WERI-Rb-1 (cell line): ENCODE measurements around the gene SNCAIP.

ENCODE experiments used
- DNase-seq: peaks from one replicate; pipeline ENCODE4 v3.0.0-alpha.2; 2020
- H3K27ac ChIP-seq: fragments of 250-450 bp; sonication (Bioruptor Pico); 2 replicates; pipeline ENCODE4 v1.5.1; 2020; ENCODE audit warnings: mild to moderate bottlenecking, moderate library complexity
- H3K27me3 ChIP-seq: fragments of 250-450 bp; sonication (Bioruptor Pico); 2 replicates; pipeline ENCODE4 v1.5.1; 2021; ENCODE audit warnings: mild to moderate bottlenecking, low read depth, moderate library complexity; ENCODE audit not compliant: insufficient read depth, severe bottlenecking
- H3K36me3 ChIP-seq: fragments of 250-450 bp; sonication (Bioruptor Pico); 2 replicates; pipeline ENCODE4 v1.5.1; 2020; ENCODE audit warnings: mild to moderate bottlenecking, moderate library complexity
- H3K4me3 ChIP-seq: 2 replicates; pipeline ENCODE4 v1.5.1; 2011; ENCODE audit warnings: low read depth, mild to moderate bottlenecking, control low read depth, low read length
- H3K9me3 ChIP-seq: fragments of 250-450 bp; sonication (Bioruptor Pico); 2 replicates; pipeline ENCODE4 v1.5.1; 2021; ENCODE audit warnings: mild to moderate bottlenecking, moderate library complexity; ENCODE audit not compliant: severe bottlenecking
- CTCF ChIP-seq: IDR thresholded peaks from 2 replicates; pipeline ENCODE4 v1.5.1; 2011; ENCODE audit warnings: low read depth, mild to moderate bottlenecking, control low read depth, inconsistent platforms, low read length

Gene SNCAIP

GRCh38 chr5:122311961-122312590, at the start of gene SNCAIP:
TSS of gene SNCAIP (plus strand) at chr5:122312237. CDS start at chr5:122391135, 78,898 bp downstream.
- no peak within 1 kb of the TSS for H3K27ac ChIP-seq
- no peaks in the 10 kb centered on the region for H3K36me3 ChIP-seq
- DNase-seq, result peak; percentile 42
- no peaks in the 10 kb centered on the region for H3K9me3 ChIP-seq
- no peak for TF ChIP-seq CTCF
- peak within 1 kb of the TSS; percentile 58 for H3K4me3 ChIP-seq
- H3K27me3 ChIP-seq, result peaks cover 68% of the 10 kb centered on the region

GRCh38 chr5:122263352-122264030, 48.5 kb upstream of the SNCAIP start:
- Histone ChIP-seq H3K9me3 (no peaks in the 10 kb centered on the region), H3K36me3 (no peaks in the 10 kb centered on the region), H3K27me3 (no peaks in the 10 kb centered on the region), H3K27ac (no peak overlapping the region), H3K4me3 (no peak overlapping the region)
- no peak for DNase-seq
- TF ChIP-seq CTCF, result no peak

- Histone ChIP-seq H3K4me3 (no peak overlapping the region), H3K27ac (no peak overlapping the region), H3K9me3 (no peaks in the 10 kb centered on the region), H3K36me3 (no peaks in the 10 kb centered on the region), H3K27me3 (no peaks in the 10 kb centered on the region)
- TF ChIP-seq CTCF, result no peak
- DNase-seq, result no peak
Measured at GRCh38 chr5:122264610-122265009, 47.4 kb upstream of the SNCAIP start.

GRCh38 chr5:122267185-122267584, 44.9 kb upstream of the SNCAIP start:
- no peak for TF ChIP-seq CTCF
- H3K27me3 ChIP-seq, result no peaks in the 10 kb centered on the region
- H3K27ac ChIP-seq, result no peak overlapping the region
- DNase-seq, result no peak
- no peaks in the 10 kb centered on the region for H3K36me3 ChIP-seq
- H3K4me3 ChIP-seq, result no peak overlapping the region
- H3K9me3 ChIP-seq, result no peaks in the 10 kb centered on the region

GRCh38 chr5:122273696-122274095, 38.3 kb upstream of the SNCAIP start:
- no peak overlapping the region for H3K27ac ChIP-seq
- no peak for DNase-seq
- H3K4me3 ChIP-seq, result no peak overlapping the region
- no peaks in the 10 kb centered on the region for H3K9me3 ChIP-seq
- no peaks in the 10 kb centered on the region for H3K27me3 ChIP-seq
- no peak for TF ChIP-seq CTCF
- H3K36me3 ChIP-seq, result no peaks in the 10 kb centered on the region

- Histone ChIP-seq H3K27ac (no peak overlapping the region), H3K27me3 (no peaks in the 10 kb centered on the region), H3K36me3 (no peaks in the 10 kb centered on the region), H3K9me3 (no peaks in the 10 kb centered on the region), H3K4me3 (no peak overlapping the region)
- DNase-seq, result no peak
- no peak for TF ChIP-seq CTCF
Measured at GRCh38 chr5:122283592-122283991, 28.4 kb upstream of the SNCAIP start.
